Lung (tissue), 12 donors: Measurements from ENCODE around the gene SLC2A4. TPM values are rescaled to one million over a fixed set of nuclear protein-coding genes. Genes with fewer than 3 reads are reported as not detected.
A peak's percentile ranks its signal among the peaks of the same experiment; 100 is the strongest.

Experiments used
- ATAC-seq: fragments of 200-7000 bp; cut with Tn5 transposase; one replicate; pipeline ENCODE4 v1.9.1; 2020; ENCODE audit warnings: moderate number of reproducible peaks; ENCODE audit not compliant: insufficient read depth, low FRiP score
- DNase-seq, 3 donors: peaks; one replicate each; pipeline ENCODE4 v3.0.0-alpha.2; 2013 to 2017
- H3K27ac ChIP-seq, 2 donors: one replicate each; pipeline ENCODE4 v1.5.1; 2013; ENCODE audit warnings: mild to moderate bottlenecking in 2 of 2, moderate library complexity in 2 of 2, control low read depth in 1 of 2, inconsistent platforms in 1 of 2, low read depth in 1 of 2, low read length in 1 of 2
- H3K27me3 ChIP-seq, 3 donors: one replicate each; pipeline ENCODE4 v1.5.1; 2013; ENCODE audit warnings: low read length in 2 of 3; ENCODE audit not compliant: control insufficient read depth in 3 of 3, insufficient read depth in 3 of 3
- H3K36me3 ChIP-seq, 4 donors: one replicate each; pipeline ENCODE4 v1.5.1; 2013; ENCODE audit warnings: low read length in 4 of 4, mild to moderate bottlenecking in 1 of 4, moderate library complexity in 1 of 4; ENCODE audit not compliant: control insufficient read depth in 4 of 4, insufficient read depth in 4 of 4
- H3K4me1 ChIP-seq, 5 donors: one replicate each; pipeline ENCODE4 v1.5.1; 2013; ENCODE audit warnings: low read length in 5 of 5, mild to moderate bottlenecking in 2 of 5, moderate library complexity in 1 of 5; ENCODE audit not compliant: control insufficient read depth in 5 of 5, insufficient read depth in 5 of 5
- H3K4me3 ChIP-seq: one replicate; pipeline ENCODE4 v1.5.1; 2013; ENCODE audit warnings: mild to moderate bottlenecking, control low read depth, moderate library complexity
- H3K9ac ChIP-seq, 2 donors: one replicate each; pipeline ENCODE4 v1.5.1; 2013; ENCODE audit warnings: low read length in 2 of 2, control low read depth in 1 of 2; ENCODE audit not compliant: insufficient read depth in 1 of 2
- H3K9me3 ChIP-seq, 4 donors: one replicate each; pipeline ENCODE4 v1.5.1; 2013; ENCODE audit warnings: low read length in 3 of 4, mild to moderate bottlenecking in 1 of 4, moderate library complexity in 1 of 4; ENCODE audit not compliant: control insufficient read depth in 4 of 4, insufficient read depth in 3 of 4
- WGBS, 2 donors: extraction: QIAGEN DNeasy Blood & Tissue Kit; methylation state at CpG; one replicate each; pipeline ENCODE4 v1.1.7; 2013; 5-methylcytosine and 5-hydroxymethylcytosine counted together
- polyA plus RNA-seq, 2 donors: library from polyadenylated mRNA; stranded (reverse); fragments of 200-250 nt; gene quantifications; one replicate each; pipeline ENCODE4 v1.2.1, GENCODE V29; 2013
- total RNA-seq, 2 donors: library from RNA; depleted of rRNA in 1 of 2; stranded (reverse); fragments of >200 nt in 1 of 2; gene quantifications; one replicate each; pipeline ENCODE4 v1.2.1, GENCODE V29; 2014 to 2021
- TF ChIP-seq, protein P1 (sequence below): IDR thresholded peaks from 2 replicates; pipeline ENCODE4 v1.5.1; 2012; ENCODE audit warnings: mild to moderate bottlenecking; ENCODE audit errors: control extremely low read depth, extremely low read depth
- donor health status: control.
- donor health status: control.
- donor health status: Bipolar disorder and iron deficiency.
- donor health status: healthy.
- donor health status: DM: yes; HTN: yes; CAD: no.

Gene SLC2A4
- total and polyA plus RNA-seq, 4 donors = 1.1 to 2.0 (median 1.2) TPM

DNA sequence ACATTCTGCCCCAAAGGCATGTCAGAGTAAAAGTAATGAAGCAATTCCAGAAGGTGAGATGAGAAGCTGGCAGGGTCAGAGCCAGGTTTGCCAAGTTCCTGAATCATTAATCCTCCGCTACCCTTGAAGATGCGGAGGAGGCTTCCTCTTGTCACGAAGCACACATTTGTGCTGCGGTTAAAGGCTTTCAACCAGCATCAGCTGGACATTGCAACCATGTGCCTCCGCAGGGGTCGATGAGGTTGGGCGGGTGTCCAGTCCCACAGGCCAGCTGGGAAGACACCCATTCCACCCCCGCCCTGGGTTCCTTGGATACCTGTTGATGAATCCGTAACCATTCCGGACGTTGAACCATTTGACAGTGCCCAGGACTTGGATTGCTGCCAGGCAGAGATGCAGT is 11.6 kb downstream of the SLC2A4 start:
- ATAC-seq = no peak
- Histone ChIP-seq H3K27ac (no peak overlapping the region), H3K27me3 (peaks cover 0 to 37% (median 24%) of the 10 kb centered on the region in 3 donors), H3K36me3 (no peaks in the 10 kb centered on the region), H3K9ac (no peak overlapping the region), H3K9me3 (no peaks in the 10 kb centered on the region), H3K4me3 (no peak overlapping the region), H3K4me1 (peaks cover 2 to 14% (median 11%) of the 10 kb centered on the region in 5 donors)
- TF ChIP-seq, protein P1, sequence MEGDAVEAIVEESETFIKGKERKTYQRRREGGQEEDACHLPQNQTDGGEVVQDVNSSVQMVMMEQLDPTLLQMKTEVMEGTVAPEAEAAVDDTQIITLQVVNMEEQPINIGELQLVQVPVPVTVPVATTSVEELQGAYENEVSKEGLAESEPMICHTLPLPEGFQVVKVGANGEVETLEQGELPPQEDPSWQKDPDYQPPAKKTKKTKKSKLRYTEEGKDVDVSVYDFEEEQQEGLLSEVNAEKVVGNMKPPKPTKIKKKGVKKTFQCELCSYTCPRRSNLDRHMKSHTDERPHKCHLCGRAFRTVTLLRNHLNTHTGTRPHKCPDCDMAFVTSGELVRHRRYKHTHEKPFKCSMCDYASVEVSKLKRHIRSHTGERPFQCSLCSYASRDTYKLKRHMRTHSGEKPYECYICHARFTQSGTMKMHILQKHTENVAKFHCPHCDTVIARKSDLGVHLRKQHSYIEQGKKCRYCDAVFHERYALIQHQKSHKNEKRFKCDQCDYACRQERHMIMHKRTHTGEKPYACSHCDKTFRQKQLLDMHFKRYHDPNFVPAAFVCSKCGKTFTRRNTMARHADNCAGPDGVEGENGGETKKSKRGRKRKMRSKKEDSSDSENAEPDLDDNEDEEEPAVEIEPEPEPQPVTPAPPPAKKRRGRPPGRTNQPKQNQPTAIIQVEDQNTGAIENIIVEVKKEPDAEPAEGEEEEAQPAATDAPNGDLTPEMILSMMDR = no peak
- DNase-seq = no peak
- 85% methylated on average over 11 of the region's 11 CpGs for WGBS, 2 donors

DNA sequence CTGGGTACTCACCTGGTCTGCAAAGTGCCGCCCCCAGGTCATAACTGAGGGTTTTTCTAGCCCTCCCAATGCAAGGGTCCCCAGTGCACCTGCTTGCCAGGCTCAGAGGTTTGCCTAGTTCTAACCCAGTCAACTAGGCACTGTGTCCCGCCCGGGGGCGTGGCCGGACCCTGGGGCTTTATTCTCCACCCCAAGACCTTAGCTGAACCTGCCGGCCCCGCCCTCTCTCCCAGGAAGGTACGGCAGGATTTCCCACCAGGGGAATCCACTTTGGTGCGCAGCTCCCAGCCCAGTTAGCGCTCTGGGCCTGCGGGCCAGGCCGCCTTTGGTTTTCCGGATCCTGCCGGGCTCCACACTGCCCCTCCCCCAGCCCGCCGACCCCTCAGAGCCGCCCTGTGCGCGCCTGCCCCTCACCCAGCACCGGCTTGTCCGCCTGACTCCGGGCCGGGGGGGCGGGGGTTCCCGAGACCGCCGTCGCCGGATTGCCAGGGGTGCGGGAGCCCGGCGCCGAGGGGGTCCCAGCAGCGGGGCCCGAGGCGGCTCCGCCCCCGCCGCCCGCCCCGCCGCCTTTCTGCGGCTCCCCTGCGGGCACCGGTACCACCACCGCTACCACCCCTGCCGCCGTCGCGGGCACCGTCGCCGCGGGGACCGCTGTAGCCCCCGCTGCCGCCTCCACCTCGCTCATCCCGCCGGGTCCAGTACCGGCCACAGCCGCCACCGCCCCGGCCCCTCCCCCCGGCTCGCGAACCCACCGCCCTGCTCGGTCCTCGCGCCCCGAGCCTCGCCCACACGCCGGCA is 12.5 kb downstream of the SLC2A4 start:
- no peaks in the 10 kb centered on the region for H3K9me3 ChIP-seq
- H3K4me3 ChIP-seq = no peak overlapping the region
- H3K4me1 ChIP-seq = peaks cover 2 to 14% (median 11%) of the 10 kb centered on the region in 5 donors
- no peak overlapping the region for H3K27ac ChIP-seq
- TF ChIP-seq, protein P1 = no peak
- no peaks in the 10 kb centered on the region for H3K36me3 ChIP-seq
- 5 to 8% methylated on average over 26 to 75 of the region's 75 CpGs for WGBS, 2 donors
- ATAC-seq (no peak), DNase-seq (no peak)
- H3K27me3 ChIP-seq = peaks cover 0 to 37% (median 22%) of the 10 kb centered on the region in 3 donors
- H3K9ac ChIP-seq = no peak overlapping the region

DNA sequence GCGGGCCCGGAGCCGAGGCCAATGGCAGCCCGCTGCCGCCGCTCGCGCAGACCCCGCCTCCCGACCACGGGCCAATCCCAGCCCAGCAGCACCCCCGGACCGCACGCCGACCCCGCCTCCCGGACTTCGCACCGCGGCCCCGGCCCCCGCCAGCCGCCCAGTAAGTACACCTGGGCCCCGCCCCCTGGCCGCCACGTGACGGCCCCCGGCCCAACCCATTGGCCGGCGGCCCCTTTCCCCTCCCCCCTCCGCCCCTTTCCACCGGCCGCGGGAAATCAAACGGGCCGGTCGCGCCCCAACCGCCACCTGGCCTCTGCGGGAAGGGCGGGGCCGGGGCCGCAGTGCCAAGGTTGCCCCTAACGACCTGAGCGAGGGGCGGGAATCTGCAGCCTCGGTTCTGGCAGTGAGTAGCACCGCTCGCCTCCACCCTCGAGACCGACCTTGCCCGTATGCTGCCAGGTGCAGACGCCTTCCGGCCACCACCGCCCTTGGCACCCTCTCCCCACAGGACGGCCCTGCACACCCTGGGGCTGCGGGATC is 13.2 kb downstream of the SLC2A4 start, which contains the start of gene YBX2:
TSS of gene YBX2 (minus strand) at position 26 of the 540 bp plus-strand sequence. CDS start 139 bp downstream, outside the sequence.
- Histone ChIP-seq H3K4me3 (no peak within 1 kb of the TSS), H3K27ac (no peak within 1 kb of the TSS), H3K9me3 (no peaks in the 10 kb centered on the region), H3K4me1 (peaks cover 2 to 14% (median 11%) of the 10 kb centered on the region in 5 donors), H3K36me3 (no peaks in the 10 kb centered on the region), H3K27me3 (peaks cover 0 to 37% (median 22%) of the 10 kb centered on the region in 3 donors), H3K9ac (no peak within 1 kb of the TSS)
- 1 to 3% methylated on average over 44 to 57 of the region's 57 CpGs for WGBS, 2 donors
- TF ChIP-seq, protein P1 = no peak
- DNase-seq (peak in 2 of 3 donors; percentile 40 to 66), ATAC-seq (no peak)
